SK-N-MC (cell line): Measurements from ENCODE around the gene ZFP36.

Experiments used
- EZH2 ChIP-seq: fragments of 200-600 bp; sonication (generic); IDR thresholded peaks from one replicate; pipeline ENCODE4 v1.6.1; 2017; ENCODE audit warnings: antibody characterized with exemption
- POLR2AphosphoS5 ChIP-seq: IDR thresholded peaks from 2 replicates; pipeline ENCODE4 v1.6.1; 2012; ENCODE audit warnings: mild to moderate bottlenecking, low read depth, low read length, borderline replicate concordance

DNA sequence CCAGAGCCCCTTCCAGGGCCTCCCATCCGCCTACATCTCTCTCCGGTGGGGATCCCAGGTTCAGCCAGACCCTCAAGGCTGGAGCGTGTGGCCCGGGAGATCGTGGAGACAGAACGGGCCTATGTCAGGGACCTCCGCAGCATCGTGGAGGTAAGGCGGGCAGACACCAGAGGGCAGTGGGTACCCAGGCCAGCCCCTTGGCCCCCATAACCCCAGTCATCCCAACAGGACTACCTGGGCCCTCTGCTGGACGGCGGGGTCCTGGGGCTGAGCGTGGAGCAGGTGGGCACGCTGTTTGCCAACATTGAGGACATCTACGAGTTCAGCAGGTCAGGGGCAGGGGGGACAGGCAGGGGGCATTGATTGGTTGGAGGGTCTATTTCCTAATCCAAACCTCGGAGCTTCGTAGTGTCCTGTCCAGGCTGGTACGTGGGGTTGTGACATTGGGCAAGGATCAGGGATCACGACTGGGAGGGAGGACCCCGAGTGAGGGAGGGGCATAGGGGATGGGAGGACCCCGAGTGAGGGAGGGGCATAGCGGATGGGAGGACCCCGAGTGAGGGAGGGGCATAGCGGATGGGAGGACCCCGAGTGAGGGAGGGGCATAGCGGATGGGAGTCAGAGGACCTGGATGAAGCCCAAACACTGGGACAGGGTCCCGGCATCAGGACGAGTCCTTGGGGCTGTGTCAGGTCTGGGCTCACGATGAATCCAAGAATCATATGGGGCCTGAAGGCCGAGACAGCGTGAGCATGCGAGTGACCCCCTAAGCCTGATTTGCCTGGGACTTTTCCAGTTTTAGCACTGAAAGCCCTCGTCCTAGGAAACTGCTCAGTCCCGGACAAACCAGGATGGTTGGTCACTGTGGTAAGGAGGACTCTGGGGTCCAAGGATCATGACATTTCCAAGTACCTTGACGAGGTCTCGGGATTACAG lies 8.7 kb downstream of the ZFP36 start:
- TF ChIP-seq POLR2AphosphoS5 (no peak), EZH2 (no peak)
